OCI-LY7 (cell line): ENCODE measurements around the gene MKI67. TPM values are rescaled to one million over a fixed set of nuclear protein-coding genes. Genes with fewer than 3 reads are reported as not detected.

Source experiments
- Bru-seq: library from RNA; stranded (reverse); fragments of 400-500 nt; gene quantifications from one replicate; lab custom pipeline; 2021; lab: Mats Ljungman, UMichigan
- BruChase-seq, 2 experiments: library from RNA; stranded (reverse); fragments of 400-500 nt; gene quantifications; one replicate each; lab custom pipeline; 2021; lab: Mats Ljungman, UMichigan
- BruUV-seq: library from RNA; stranded (reverse); fragments of 400-500 nt; replicated peaks from 2 replicates; lab custom pipeline; 2021; lab: Mats Ljungman, UMichigan
- CTCF ChIA-PET: fragments of 300-600 bp; sonication (Branson Sonifier 250); formaldehyde crosslinking; loops from one replicate; lab custom pipeline; 2022; ENCODE audit warnings: antibody characterized with exemption; ENCODE audit not compliant: unreplicated experiment; lab: Charles Lee
- POLR2A ChIA-PET: fragments of 300-600 bp; sonication (Branson Sonifier 250); formaldehyde crosslinking; loops from one replicate; lab custom pipeline; 2022; ENCODE audit warnings: antibody characterized with exemption; lab: Charles Lee
- DNase-seq: peaks from one replicate; pipeline ENCODE4 v3.0.0-alpha.2; 2015; ENCODE audit warnings: low spot score
- H2AFZ ChIP-seq: fragments of 200-600 bp; sonication (generic), shearing (Covaris generic); 2 replicates; pipeline ENCODE4 v1.6.1; 2014; ENCODE audit warnings: mild to moderate bottlenecking, antibody characterized with exemption, low read length, moderate library complexity
- H3K27ac ChIP-seq: fragments of 200-600 bp; sonication (generic); 2 replicates; pipeline ENCODE4 v1.5.1; 2014; ENCODE audit warnings: mixed run types, low read depth, mild to moderate bottlenecking, moderate library complexity, low read length, inconsistent platforms; ENCODE audit not compliant: poor library complexity, severe bottlenecking
- H3K36me3 ChIP-seq: fragments of 200-600 bp; sonication (generic); 2 replicates; pipeline ENCODE4 v1.6.1; 2014; ENCODE audit warnings: mild to moderate bottlenecking, antibody characterized with exemption, low read length, moderate library complexity, mixed read lengths; ENCODE audit not compliant: insufficient read depth
- H3K4me1 ChIP-seq: fragments of 200-600 bp; sonication (generic); 2 replicates; pipeline ENCODE4 v1.5.1; 2014; ENCODE audit warnings: mild to moderate bottlenecking, low read length; ENCODE audit not compliant: insufficient read depth, poor library complexity, severe bottlenecking
- H3K4me2 ChIP-seq: fragments of 200-600 bp; sonication (generic); 2 replicates; pipeline ENCODE4 v1.6.1; 2014; ENCODE audit warnings: mild to moderate bottlenecking, low read length
- H3K4me3 ChIP-seq: fragments of 200-600 bp; sonication (generic); 2 replicates; pipeline ENCODE4 v1.5.1; 2014; ENCODE audit warnings: mild to moderate bottlenecking, low read depth, low read length; ENCODE audit not compliant: poor library complexity, severe bottlenecking
- H3K79me2 ChIP-seq: fragments of 200-600 bp; sonication (generic); 2 replicates; pipeline ENCODE4 v1.6.1; 2016; ENCODE audit warnings: low read depth, mild to moderate bottlenecking, low read length, moderate library complexity, mixed read lengths; ENCODE audit not compliant: insufficient read depth
- H3K9me2 ChIP-seq: fragments of 200-600 bp; sonication (generic); 2 replicates; pipeline ENCODE4 v1.6.1; 2016; ENCODE audit warnings: mild to moderate bottlenecking, low read length, mixed read lengths; ENCODE audit not compliant: insufficient read depth
- H3K9me3 ChIP-seq: fragments of 200-600 bp; sonication (generic); 2 replicates; pipeline ENCODE4 v1.6.1; 2014; ENCODE audit warnings: mild to moderate bottlenecking, mixed run types, low read length, mixed read lengths
- H4K20me1 ChIP-seq: fragments of 200-600 bp; sonication (generic); 2 replicates; pipeline ENCODE4 v1.6.1; 2014; ENCODE audit warnings: mild to moderate bottlenecking, antibody characterized with exemption, low read length, moderate library complexity, mixed read lengths; ENCODE audit not compliant: insufficient read depth
- CTCF ChIP-seq: fragments of 200-600 bp; sonication (generic); conservative IDR thresholded peaks from 2 replicates; pipeline ENCODE4 v1.5.1; 2014; ENCODE audit warnings: mild to moderate bottlenecking, antibody characterized with exemption, low read length, moderate library complexity, mixed read lengths
- EZH2phosphoT487 ChIP-seq: fragments of 200-600 bp; sonication (generic); IDR thresholded peaks from 2 replicates; pipeline ENCODE4 v1.6.1; 2018; ENCODE audit warnings: low read depth, borderline replicate concordance, mild to moderate bottlenecking, mixed run types, antibody characterized with exemption, low read length, moderate library complexity, mixed read lengths
- intact Hi-C: fragments of 100-400 bp; cut with micrococcal nuclease; formaldehyde crosslinking; loops from one replicate; pipeline ENCODE4 v1.10.0; 2022; ENCODE audit not compliant: unreplicated experiment
- long read RNA-seq: library from polyadenylated mRNA; stranded (forward); transcript quantifications from one replicate; pipeline ENCODE4 v2.0.0, GENCODE V29; 2022
- total RNA-seq, 2 experiments: library from RNA; depleted of rRNA in 1 of 2; stranded (reverse); fragments of >200 nt in 1 of 2; shearing (Covaris generic) in 1 of 2; gene quantifications; 2 replicates each; pipeline ENCODE4 v1.2.3, GENCODE V29; 2014 to 2022

Gene MKI67
- total RNA-seq (2014; rRNA removed; shearing (Covaris generic)), result 139 and 165 TPM in 2 replicates
- total RNA-seq (2022), result 192 and 217 TPM in 2 replicates
- Bru-seq, nascent RNA, result percentile 98 among the genes with signal in this experiment
- percentile 99 among the genes with signal in this experiment for BruChase-seq, experiment 1, labeled RNA remaining after a 6-hour chase
- percentile 99 among the genes with signal in this experiment for BruChase-seq, experiment 2, labeled RNA remaining after a 2-hour chase
- long read RNA-seq, full-length matches to known transcripts, result 9 of 158 reads
- long read RNA-seq, partial matches to known transcripts, result 139 of 158 reads
- long read RNA-seq, other reads (novel, unspliced or antisense), result 10 of 158 reads

GRCh38 chr10:128125944-128126764, at the start of gene MKI67:
MKI67 (minus strand) TSS chr10:128126423; CDS start chr10:128125667, 756 bp downstream.
- TF ChIP-seq CTCF (no peak), EZH2phosphoT487 (no peak)
- peaks cover 38% of the 10 kb centered on the region for H3K4me1 ChIP-seq
- H3K36me3 ChIP-seq, result peaks cover 43% of the 10 kb centered on the region
- H3K27ac ChIP-seq, result peak within 1 kb of the TSS; percentile 72
- intact Hi-C loops, result loop anchor here (2.0 kb wide), 1 partner anchor 61 kb away; no protein-coding TSS in a partner anchor
- CTCF ChIA-PET, result interaction anchor here (0.7 kb wide), 1 partner anchor 115 kb away, joined by 3 read pairs; no protein-coding TSS in a partner anchor
- BruUV-seq, result no TSS peak
- peak within 1 kb of the TSS; percentile 97 for H3K4me2 ChIP-seq
- peak within 1 kb of the TSS; percentile 95 for H2AFZ ChIP-seq
- H3K79me2 ChIP-seq, result peaks cover 47% of the 10 kb centered on the region
- no peaks in the 10 kb centered on the region for H3K9me2 ChIP-seq
- POLR2A ChIA-PET, result interaction anchor here (0.6 to 1.5 kb wide), 6 partner anchors 9 to 453 kb away, joined by 3 to 10 read pairs (median 4); no protein-coding TSS in a partner anchor
- no peaks in the 10 kb centered on the region for H3K9me3 ChIP-seq
- H4K20me1 ChIP-seq, result peaks cover 35% of the 10 kb centered on the region
- peak within 1 kb of the TSS; percentile 92 for H3K4me3 ChIP-seq
- peak; percentile 95 for DNase-seq

- no peaks in the 10 kb centered on the region for H3K9me2 ChIP-seq
- no peak overlapping the region for H3K4me3 ChIP-seq
- ChIA-PET POLR2A (interaction anchor here (0.8 to 1.2 kb wide), 2 partner anchors 8 to 45 kb away, joined by 3 to 4 read pairs; no protein-coding TSS in a partner anchor), CTCF (no interaction called here)
- H2AFZ ChIP-seq, result no peak overlapping the region
- H3K27ac ChIP-seq, result no peak overlapping the region
- no peak for DNase-seq
- no TSS peak for BruUV-seq
- TF ChIP-seq EZH2phosphoT487, result no peak
- no peak for TF ChIP-seq CTCF
- H3K4me2 ChIP-seq, result no peak overlapping the region
- H4K20me1 ChIP-seq, result no peaks in the 10 kb centered on the region
- no peaks in the 10 kb centered on the region for H3K9me3 ChIP-seq
- no peaks in the 10 kb centered on the region for H3K79me2 ChIP-seq
- no peaks in the 10 kb centered on the region for H3K4me1 ChIP-seq
- intact Hi-C loops, result no loop called here
- H3K36me3 ChIP-seq, result no peaks in the 10 kb centered on the region
Observed at GRCh38 chr10:128174581-128175559, 48.6 kb upstream of the MKI67 start.
